Heart left ventricle (tissue), 13 donors: Measurements from ENCODE around the gene HOXA3.

Experiments
- POLR2A ChIP-seq, 2 donors: fragments of 450-650 bp; IDR thresholded peaks; one replicate each; pipeline ENCODE4 v1.6.1; 2017; ENCODE audit warnings: antibody characterized with exemption in 2 of 2, mild to moderate bottlenecking in 2 of 2, moderate library complexity in 2 of 2
- TF ChIP-seq, protein P1 (sequence below), 12 donors: fragments of 200-600 bp; sonication (generic) in 4 of 12; IDR thresholded peaks; one replicate each; pipeline versions ENCODE4 v1.5.0 to v1.8.0; 2018 to 2022; ENCODE audit warnings: antibody characterized with exemption in 12 of 12, mild to moderate bottlenecking in 5 of 12
- donor health status: ischemic (EF 13 %, LVEDD 7.1; RV severe dilation, severe dysfunction).
- donor health status: DM: no; HTN: yes; CAD: no.
- donor health status: DM: no; HTN: no; CAD: no.
- donor health status: ischemic (EF 25% LVEDD 6.9; RV normal size, moderate dysfunction).
- donor health status: ischemic (EF 25% LVEDD 5.7; RV mildly dilated, moderate dysfunction).
- donor health status: ischemic (EF 35%, LVEDD 5.7; RV mildly dilated, moderate dysfunction).
- donor health status: nonischemic (EF 11% LVEDD 7.7; RV severe dilation, severe dysfunction).
- donor health status: DM: yes; HTN: yes; CAD: no.
- donor health status: PGD.
- donor health status: ischemic (EF 29% LVEDD 5.4; RV normal size, mild dysfunction).
- donor health status: nonischemic (EF 23%, LVEDD 6.1; RV moderate dilation, normal function).

DNA sequence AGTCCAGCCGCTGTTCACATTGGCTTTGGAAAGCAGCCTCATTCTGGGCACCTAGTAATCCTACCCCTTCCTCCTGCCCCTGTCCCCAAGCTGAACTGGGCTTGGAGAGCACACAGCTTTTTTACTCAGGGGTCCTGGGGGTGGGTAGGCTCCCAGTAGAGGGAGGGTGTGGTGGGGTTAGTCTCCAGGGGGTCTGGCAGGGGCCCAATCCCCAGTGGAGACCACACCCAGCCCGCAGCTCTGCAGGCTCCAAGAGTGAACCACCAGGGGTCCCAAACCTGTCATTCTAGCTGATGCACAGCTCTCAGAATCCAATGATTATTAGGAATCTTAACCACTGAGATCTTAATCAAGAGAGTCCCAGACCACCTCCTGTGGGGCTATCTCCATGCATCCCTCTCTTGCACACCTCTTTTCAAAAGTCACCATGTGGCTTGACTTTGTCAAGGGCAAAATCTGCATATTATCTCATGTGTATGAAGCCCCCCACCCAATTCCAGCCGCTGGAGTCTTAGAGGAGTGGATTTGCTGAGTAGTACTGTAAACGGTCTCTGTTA lies 30.0 kb upstream of the HOXA3 start:
- TF ChIP-seq POLR2A (IDR thresholded peaks at IDR 0.05), result no peak
- TF ChIP-seq, protein P1, sequence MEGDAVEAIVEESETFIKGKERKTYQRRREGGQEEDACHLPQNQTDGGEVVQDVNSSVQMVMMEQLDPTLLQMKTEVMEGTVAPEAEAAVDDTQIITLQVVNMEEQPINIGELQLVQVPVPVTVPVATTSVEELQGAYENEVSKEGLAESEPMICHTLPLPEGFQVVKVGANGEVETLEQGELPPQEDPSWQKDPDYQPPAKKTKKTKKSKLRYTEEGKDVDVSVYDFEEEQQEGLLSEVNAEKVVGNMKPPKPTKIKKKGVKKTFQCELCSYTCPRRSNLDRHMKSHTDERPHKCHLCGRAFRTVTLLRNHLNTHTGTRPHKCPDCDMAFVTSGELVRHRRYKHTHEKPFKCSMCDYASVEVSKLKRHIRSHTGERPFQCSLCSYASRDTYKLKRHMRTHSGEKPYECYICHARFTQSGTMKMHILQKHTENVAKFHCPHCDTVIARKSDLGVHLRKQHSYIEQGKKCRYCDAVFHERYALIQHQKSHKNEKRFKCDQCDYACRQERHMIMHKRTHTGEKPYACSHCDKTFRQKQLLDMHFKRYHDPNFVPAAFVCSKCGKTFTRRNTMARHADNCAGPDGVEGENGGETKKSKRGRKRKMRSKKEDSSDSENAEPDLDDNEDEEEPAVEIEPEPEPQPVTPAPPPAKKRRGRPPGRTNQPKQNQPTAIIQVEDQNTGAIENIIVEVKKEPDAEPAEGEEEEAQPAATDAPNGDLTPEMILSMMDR (IDR thresholded peaks at IDR 0.05), result no peak
